COLO668 (cell line): ENCODE measurements around the gene FAM241B.

Experiments
- DNase-seq: peaks from one replicate; lab custom pipeline; 2025; ENCODE audit not compliant: unreplicated experiment; lab: John Stamatoyannopoulos, UW

FAM241B gene, protein sequence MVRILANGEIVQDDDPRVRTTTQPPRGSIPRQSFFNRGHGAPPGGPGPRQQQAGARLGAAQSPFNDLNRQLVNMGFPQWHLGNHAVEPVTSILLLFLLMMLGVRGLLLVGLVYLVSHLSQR

DNA sequence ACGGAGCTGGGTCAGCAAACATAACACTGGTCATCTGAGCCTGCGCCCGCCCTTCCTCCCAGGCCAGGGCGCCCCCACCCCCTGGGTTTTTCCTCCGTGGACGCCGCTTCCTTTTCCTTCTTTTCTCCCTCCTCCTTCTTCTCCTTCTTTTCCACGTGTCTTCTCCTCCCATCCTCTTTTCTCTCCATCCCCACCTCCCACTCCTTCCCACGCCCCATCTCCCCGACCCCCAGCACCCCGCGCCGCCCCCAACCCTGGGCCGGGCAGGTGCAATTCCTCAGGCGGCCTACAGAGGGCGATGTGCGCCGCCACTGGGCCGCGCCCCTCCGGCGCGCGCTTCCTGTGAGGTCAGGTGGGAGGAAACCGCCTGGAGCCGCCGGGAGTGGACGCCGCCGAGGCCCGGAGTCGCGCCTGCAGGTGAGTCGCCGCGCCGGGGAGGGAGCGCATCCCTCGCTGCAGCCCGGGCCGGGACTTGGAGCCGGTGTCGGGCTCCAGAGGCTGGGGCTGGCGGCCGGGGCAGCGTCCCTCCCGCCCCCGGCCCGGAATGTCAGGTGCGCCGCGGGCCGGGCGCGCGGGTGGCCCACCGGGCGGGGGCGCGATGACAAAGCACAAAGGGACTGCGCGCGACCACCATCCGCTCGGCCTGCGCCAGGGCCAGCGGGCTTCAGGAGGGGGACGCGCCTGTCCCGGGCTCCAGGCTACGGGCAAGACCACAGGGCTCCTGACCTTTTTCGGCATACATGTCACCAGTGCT lies at the start of gene FAM241B:
TSS of gene FAM241B (plus strand) at position 351 of the 754 bp plus-strand sequence. CDS start 1,497 bp downstream, outside the sequence.
- DNase-seq = peak; percentile 76

DNA sequence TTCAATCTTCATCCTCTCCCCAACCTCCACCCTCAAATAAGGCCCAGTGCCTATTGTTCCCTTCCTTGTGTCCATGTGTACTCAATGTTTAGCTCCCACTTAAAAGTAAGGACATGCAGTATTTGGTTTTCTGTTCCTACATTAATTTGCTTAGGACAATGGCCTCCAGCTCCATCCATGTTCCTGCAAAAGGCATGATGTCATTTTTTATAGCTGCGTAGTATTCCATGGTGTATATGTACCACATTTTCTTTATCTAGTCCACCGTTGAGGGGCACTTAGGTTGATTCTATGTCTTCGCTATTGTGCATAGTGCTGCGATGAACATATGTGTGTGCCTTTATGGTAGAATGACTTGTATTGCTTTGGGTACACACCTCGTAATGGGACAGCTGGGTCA lies 49.6 kb upstream of the FAM241B start:
- no peak for DNase-seq

DNA sequence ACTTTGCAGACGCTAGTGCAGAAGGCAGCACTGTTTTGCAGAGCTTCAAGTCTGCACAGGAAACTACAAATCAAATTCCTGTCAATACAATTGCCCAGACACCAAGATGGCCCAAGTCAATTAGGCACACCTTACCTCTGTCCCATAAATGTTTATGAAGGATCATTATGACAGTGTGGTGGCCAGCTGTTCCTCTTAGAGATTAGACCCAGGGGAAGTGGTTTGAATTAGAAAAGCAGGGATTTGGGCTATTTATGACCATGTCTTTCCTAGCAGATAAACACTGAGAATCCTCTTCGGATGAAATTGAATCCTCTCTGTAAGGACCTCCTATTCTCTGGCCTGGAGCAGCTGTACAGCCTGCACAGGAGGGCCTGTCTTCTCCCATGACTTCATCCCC lies 46.9 kb upstream of the FAM241B start:
- no peak for DNase-seq

DNA sequence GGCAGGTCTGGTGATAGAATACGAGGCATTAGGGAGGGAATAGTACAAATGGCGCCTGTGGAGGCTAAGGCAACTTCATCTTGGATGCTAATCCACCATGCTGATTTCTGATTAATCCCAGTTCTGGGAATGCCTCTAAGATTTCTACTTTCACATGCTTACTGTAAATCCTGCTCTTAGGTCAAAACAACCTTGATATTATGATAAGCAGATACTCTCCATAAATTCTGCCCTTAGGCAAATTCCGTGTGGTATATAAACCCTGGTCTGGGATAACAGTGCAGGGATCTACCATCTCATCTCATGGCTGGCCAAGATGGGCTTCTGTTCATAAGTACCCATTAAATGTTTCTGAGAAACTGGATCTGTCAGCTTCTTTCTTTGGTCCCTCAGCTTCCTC lies 45.4 kb upstream of the FAM241B start:
- no peak for DNase-seq

DNA sequence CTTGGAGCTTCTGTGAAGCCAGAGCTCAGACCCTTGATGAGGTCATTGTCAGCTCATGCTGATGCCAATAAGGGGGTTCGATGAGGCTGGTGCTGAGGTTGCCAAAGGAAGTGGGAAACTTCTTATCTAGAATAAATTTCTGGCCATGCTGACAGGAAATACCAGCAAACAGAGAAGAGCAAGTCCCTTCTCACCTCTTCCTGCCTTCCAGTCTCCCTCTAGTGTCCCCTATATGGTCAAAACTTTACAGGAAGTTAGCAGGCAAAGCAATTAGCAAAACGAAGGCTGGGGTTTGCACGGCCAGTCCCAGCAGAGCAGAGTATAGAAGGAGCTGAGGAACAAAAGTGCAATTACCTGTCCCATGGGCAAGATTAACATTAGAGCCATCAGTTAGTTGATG lies 41.7 kb upstream of the FAM241B start:
- DNase-seq = no peak

DNA sequence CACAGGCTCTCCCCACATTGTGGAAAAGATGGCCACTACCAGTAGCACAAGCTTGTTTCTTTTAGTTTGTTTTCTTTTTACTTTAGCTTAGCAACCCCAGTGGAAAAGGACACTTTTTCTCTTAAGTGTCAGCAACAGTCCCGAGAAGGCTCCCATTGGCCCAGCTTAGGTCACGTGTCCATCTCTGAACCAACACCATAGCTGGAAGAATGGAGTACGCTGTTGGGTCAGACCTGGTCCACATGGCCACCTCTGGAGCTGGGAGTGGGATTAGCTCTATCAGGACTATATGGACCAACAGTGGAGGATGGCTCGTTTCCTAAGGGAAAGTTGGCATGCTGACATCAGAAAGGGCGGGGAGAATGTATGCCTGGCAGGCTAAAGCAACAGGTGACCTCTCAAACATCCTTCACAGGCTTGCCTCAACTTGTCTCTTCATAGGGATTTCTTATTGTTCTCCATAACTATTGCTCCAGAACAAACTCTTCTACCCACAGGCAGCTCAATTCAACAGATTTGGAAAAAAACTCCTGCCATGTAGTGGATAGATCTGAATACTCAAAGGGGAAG lies 29.2 kb upstream of the FAM241B start:
- DNase-seq = no peak

DNA sequence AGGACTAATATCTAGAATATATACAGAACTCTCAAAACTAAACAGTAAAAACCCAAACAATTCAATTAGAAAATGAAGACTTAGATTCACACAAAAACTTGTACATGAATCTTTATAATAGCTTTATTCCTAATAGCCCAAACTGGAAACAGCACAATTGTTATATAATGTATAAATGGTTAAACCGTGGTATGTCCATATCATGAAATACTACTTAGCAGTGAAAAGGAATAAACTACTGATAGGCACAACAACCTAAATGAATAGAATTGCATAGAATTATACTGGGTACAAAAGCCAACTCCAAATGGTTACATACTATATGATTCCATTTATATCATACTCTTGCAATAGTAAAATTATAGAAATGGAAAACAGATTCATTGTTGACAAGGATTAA lies 21.0 kb upstream of the FAM241B start:
- DNase-seq = no peak

DNA sequence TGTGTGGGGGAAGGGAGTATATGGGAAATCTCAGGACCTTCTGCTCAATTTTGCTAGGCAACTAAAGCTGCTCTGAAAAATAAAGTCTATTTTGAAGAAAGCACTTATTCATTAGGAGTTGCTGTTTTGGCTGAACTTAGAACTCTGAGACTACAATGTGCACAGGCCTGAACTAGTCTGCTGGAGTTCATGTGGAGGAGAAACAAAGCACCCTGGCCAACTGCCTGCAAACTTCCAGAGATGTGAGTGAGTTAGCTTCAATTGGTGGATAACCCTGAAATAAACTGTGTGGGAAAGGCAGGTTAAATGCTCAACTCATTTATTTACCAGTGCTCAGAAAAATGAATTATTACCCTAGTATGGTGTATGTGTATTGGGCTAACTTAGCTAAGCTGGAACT lies 17.3 kb upstream of the FAM241B start:
- no peak for DNase-seq

DNA sequence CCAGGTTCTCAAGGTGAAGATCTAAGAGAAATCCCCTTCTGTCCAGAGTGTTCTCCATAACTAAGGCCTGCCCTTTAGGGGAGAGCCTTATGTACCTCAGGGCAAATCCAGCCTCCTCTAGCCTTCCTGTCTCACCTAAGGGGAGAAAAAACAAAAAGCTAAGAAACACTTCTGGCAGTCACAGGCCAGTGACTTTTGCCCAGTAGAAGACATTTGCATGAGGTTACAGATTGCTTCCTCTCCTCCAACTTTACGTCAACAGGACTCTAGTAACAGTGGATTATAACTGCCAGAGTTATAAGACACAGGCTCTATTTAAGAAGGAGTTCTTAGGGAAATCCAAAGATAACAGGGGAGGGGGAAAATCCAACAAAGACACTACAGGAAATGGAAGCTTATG lies 15.9 kb upstream of the FAM241B start:
- no peak for DNase-seq

DNA sequence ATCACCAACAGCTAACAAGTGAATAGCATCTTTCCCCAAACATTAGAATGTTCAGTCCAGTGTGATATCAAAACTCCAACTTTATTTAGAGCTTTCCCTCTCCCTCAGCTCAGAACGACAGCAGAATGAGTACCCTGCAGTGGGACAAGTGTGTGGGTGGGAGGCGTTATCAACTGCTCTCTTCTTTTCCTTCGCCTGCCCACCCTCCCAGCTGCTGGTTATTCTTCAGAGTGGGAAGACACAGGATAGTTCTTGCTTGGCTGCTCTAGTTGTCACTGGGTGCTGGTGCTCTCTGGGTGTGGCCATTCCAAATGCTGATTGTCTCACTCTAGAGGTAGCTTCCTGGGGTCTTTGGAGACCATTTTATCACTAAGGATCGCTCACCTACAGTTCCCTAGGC lies 13.7 kb upstream of the FAM241B start:
- no peak for DNase-seq

DNA sequence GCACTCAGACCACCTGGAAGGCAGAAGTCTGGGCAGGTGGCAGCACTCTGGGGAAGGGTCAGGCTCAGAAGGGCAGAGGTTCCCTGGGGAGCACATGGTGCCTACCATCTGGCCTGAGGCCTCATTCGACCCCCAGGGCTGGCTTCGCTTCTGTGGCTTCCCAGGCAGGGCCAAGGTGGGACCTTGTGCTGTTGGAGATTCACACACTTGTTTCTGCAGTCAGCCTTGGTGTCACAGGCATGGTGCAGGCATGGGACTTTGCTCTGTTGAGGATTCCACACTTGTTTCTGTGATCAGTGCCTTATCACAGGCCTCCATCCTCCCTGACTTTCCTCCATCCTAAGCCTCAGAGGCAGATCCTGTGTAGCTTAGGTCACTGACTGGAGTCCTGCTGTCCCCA lies 11.3 kb upstream of the FAM241B start:
- DNase-seq = no peak

DNA sequence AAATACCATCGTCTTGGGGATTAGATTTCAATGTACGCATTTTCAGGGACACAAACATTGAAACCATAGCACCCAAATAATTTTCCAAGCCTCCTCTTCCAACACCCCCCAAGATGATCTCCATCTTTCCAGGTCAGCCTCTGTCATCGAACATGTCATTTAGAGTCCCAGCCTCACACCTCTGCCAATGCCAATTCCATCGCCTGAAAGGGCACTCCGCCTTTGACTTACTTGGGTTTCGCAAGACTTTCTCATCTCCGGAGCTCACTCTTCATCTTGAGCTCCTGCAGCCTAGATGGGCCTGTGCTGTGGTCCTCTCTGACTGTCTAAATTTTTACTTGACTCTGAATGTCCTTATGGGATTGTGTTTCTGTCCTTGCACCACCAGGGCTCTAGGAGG lies 10.4 kb upstream of the FAM241B start:
- DNase-seq = no peak

DNA sequence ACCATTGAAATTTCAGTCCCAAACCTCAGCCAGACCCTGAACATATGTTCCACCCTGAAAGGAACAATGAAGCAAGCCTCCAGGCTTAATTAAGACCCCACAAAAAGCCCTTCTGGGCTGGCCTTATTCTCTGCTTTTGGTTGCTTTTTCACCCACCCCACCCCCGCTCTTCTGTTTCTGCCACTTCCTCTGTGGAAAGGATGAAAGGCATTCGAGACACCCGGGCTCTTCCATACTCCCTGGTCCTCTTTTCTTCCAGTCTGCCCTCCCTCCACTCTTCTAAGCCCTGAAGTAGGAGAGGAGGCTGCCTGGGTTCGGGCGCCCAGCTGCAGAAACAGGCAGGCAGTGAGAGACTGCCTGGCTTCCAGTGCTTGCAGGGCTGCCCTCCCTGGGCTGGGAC lies 9.4 kb upstream of the FAM241B start:
- no peak for DNase-seq

DNA sequence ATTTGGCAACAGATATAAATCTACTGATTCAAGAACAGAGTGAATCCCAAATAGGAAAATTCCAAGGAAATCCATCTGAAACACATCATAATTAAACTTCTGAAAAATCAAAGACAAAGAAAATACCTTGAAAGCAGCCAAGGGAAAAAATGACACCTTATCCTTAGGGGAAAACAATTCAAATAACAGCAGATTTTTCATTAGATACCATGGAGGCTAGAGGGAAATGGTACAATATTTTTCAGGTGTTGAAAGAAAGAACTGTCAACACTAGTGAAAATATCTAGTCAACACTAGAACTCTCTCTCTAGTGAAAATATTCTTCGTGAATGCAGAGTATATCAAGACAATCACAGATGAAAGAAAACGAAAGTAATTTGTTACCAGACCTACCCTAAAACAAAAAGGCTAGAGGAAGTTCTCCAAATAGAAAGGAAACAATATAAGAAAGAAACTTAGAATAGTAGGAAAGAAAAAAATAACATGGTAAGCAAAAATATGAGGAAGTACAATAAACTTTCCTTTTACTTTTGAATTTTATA lies 5.7 kb upstream of the FAM241B start:
- DNase-seq = no peak

DNA sequence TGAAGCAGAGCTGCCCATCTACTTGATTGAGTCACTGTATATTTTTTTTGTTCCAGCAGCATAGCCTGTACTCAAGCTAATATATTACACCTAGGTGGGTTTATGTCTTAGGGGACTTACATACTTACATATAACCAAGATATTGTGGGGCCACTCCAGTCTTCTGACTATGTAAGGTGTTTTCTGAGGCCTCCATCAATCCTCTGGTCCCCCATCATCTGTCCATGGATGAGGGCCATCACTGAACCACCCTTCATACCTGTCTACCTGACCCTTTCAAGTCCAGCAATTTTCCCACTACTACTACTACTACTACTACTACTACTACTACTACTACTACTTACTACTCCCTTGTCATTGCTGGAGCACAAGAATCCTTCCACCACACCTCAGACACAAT lies 3.2 kb upstream of the FAM241B start:
- DNase-seq = no peak

DNA sequence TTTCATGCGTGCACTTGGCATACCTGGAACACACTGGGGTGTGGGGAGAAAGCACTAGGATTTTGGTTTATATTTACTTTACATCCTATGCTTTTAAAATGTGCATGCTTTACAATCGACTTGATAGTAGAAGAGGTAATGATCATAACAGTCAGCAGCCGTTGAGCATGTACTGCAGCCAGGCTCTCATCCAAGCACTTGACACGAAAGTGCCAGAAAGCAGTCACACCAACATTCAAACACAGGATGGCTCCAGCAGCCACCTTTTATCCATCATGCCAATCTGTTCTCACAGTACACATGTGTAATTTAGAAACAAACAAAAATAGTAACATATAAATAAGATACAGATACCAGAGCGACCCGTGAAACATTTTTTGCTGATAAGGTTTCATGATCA lies 1.2 kb upstream of the FAM241B start:
- no peak for DNase-seq

DNA sequence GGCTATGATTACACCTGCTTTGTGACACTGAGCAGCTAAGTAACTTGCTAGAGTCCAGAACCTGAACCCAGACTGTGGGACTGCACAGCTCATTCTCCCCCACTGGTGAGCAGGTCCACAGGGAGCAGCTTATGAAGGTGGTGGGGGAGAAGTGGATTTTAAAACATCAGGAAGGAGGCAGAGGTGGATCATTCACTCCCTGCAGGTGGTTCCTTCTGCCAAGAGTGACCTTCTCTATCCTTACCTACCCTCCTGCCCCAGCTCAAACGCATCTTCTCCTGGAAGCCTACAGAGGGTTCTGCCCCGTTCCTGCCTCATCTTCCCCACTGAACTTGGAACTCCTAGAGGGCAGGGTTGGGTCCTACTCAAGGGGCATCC lies 539 bp upstream of the FAM241B start:
- no peak for DNase-seq

DNA sequence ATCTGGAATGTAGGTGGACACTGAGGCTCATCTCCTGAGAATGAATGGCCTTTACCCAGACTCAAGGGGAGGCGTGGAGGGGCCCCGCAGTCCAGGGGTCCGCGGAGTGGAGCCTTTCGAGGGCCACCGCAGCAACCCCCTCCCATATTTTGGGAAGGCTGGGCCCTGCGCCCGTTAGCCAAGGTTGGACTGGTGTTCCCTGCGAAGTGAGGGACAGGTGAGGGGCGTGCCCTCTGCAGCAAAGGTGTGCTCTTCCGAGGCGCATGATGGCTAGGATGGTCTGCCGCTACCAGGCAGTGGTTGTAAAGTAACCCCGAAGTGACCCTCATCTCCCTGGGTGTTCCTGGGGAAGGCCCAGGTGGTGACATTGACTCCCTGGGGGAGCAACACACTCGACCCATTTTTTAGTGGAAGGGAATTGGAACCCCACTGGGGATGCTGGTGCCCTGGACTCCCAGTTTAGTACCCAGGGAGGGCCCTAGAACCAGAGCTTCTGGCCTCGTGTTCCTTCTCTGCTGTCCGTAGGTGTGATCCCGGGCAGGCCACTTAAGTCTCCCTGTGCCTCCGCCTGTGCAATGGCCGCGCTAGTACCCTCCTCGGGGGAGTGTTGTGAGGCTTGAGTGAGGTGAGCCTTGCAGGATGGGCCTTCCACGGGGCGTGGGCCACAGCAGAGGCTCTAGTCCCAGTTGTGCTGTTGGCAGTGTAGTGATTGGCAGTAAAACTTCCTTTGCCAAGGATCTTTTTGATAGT lies 779 bp downstream of the FAM241B start:
- no peak for DNase-seq

DNA sequence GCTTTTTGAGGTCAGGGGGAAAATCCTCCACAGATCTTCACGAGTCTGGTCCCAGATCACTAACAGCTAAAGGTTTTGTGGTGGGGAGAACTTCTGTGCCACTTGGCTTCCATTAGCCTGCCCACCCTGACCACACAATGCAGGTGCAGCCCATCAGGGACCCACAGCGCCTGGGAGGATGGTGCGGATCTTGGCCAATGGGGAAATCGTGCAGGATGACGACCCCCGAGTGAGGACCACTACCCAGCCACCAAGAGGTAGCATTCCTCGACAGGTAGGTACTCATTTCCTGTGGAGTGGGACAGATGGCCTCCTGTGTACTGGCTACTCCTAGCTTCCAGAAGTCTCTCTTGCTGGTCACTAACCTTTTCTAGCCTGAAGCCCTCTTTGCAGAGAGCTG lies 1.5 kb downstream of the FAM241B start:
- no peak for DNase-seq

DNA sequence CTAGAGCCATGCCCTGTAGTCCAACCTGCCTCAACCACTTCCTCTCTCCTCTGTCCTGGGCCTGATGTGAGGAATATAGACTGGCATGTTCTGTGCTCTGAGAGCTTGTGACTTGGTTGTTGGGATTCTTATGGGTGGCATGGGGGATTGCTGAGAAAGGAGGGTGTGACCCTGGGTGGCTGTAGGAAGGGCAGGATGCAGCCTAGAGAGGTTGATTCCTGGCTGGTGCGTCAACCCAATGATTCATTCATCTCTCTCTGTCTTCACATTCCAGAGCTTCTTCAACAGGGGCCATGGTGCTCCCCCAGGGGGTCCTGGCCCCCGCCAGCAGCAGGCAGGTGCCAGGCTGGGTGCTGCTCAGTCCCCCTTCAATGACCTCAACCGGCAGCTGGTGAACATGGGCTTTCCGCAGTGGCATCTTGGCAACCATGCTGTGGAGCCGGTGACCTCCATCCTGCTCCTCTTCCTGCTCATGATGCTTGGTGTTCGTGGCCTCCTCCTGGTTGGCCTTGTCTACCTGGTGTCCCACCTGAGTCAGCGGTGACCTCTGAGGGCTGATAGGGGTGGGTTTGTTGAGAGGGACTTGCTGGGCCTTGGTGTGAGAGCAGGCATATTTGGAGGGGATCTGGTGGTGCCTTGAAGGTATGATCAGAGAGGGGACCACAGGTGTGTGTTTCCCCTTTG lies 2.6 kb downstream of the FAM241B start:
- DNase-seq = no peak
